ENCODE results near the gene CDCP1.

Gene CDCP1

DNA sequence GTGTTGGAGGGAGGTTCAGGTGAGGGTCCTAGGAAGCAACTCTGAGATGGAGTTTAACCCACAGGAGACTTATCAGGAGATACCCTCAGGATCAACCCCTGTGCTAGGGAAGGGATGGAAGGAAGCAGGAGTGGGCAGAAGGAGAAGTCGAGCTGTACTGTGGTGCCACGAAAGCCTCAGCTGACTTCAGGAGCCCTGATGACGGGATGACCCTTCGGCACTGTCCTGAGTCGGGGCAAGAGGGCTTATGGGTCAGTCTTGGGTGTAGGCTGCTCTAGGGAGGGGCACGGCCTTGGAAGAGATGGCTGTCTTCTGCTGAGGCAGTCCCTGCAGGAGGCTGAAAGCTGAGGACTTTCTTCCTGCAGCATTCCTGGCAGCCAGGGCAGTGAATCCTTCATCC is 112.4 kb downstream of the CDCP1 start:
- no peak for DNase-seq (ENCODE audit: low read depth)
- TF ChIP-seq, protein P1, sequence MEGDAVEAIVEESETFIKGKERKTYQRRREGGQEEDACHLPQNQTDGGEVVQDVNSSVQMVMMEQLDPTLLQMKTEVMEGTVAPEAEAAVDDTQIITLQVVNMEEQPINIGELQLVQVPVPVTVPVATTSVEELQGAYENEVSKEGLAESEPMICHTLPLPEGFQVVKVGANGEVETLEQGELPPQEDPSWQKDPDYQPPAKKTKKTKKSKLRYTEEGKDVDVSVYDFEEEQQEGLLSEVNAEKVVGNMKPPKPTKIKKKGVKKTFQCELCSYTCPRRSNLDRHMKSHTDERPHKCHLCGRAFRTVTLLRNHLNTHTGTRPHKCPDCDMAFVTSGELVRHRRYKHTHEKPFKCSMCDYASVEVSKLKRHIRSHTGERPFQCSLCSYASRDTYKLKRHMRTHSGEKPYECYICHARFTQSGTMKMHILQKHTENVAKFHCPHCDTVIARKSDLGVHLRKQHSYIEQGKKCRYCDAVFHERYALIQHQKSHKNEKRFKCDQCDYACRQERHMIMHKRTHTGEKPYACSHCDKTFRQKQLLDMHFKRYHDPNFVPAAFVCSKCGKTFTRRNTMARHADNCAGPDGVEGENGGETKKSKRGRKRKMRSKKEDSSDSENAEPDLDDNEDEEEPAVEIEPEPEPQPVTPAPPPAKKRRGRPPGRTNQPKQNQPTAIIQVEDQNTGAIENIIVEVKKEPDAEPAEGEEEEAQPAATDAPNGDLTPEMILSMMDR (IDR thresholded peaks at IDR 0.05; ENCODE audit: control insufficient read depth, insufficient read depth, low read depth, low read length, missing control alignments) = no peak
- H3K4me3 ChIP-seq (ENCODE audit: control insufficient read depth, low read depth, low read length) = no peak overlapping the region
